Measurements from ENCODE around the gene FAM20A.

- no peak for TF ChIP-seq CTCF (IDR thresholded peaks at IDR 0.05)
- no peak for TF ChIP-seq POLR2A (IDR thresholded peaks at IDR 0.05)
Observed at GRCh38 chr17:68592009-68592408, 9.2 kb downstream of the FAM20A start.
